Suprapubic skin (tissue), 3 donors: ENCODE results near the gene KRT20.
"Not testable (repeated sequence)": the region's sequence is repeated elsewhere in the genome, so short reads cannot be mapped to it uniquely, and the experiment has no call there.

Source experiments
- EP300 ChIP-seq: sonication (generic); formaldehyde crosslinking; IDR thresholded peaks from one replicate; pipeline ENCODE4 v1.6.1; 2017; ENCODE audit warnings: antibody characterized with exemption
- TF ChIP-seq, protein P1 (sequence below), 2 donors: fragments of 200-600 bp in 1 of 2; fragments of 450-650 bp in 1 of 2; sonication (generic) in 1 of 2; IDR thresholded peaks; one replicate each; pipeline ENCODE4 v1.5.1; 2016 to 2019; ENCODE audit warnings: antibody characterized with exemption in 2 of 2, mild to moderate bottlenecking in 1 of 2, moderate library complexity in 1 of 2

GRCh38 chr17:40917116-40917515 lies 32.1 kb upstream of the KRT20 start:
- TF ChIP-seq EP300: not testable (repeated sequence)
- TF ChIP-seq, protein P1, sequence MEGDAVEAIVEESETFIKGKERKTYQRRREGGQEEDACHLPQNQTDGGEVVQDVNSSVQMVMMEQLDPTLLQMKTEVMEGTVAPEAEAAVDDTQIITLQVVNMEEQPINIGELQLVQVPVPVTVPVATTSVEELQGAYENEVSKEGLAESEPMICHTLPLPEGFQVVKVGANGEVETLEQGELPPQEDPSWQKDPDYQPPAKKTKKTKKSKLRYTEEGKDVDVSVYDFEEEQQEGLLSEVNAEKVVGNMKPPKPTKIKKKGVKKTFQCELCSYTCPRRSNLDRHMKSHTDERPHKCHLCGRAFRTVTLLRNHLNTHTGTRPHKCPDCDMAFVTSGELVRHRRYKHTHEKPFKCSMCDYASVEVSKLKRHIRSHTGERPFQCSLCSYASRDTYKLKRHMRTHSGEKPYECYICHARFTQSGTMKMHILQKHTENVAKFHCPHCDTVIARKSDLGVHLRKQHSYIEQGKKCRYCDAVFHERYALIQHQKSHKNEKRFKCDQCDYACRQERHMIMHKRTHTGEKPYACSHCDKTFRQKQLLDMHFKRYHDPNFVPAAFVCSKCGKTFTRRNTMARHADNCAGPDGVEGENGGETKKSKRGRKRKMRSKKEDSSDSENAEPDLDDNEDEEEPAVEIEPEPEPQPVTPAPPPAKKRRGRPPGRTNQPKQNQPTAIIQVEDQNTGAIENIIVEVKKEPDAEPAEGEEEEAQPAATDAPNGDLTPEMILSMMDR (IDR thresholded peaks at IDR 0.05): not testable (repeated sequence)
